ENCODE measurements around the gene IRF2BP2. TPM values are rescaled to one million over a fixed set of nuclear protein-coding genes. Genes with fewer than 3 reads are reported as not detected.

IRF2BP2 gene
- total RNA-seq, 1 donor from 2014 or later = 72.9 TPM

- H3K27ac ChIP-seq = no peak overlapping the region
- H3K4me1 ChIP-seq = peaks cover 4% of the 10 kb centered on the region
- H3K9me3 ChIP-seq = no peaks in the 10 kb centered on the region
- no peaks in the 10 kb centered on the region for H3K36me3 ChIP-seq
- TF ChIP-seq POLR2A (IDR thresholded peaks at IDR 0.05) (no peak), POLR2AphosphoS5 (IDR thresholded peaks at IDR 0.05; ENCODE audit: insufficient read depth in 1 of 2, low read depth in 1 of 2) (no peak), CTCF (IDR thresholded peaks at IDR 0.05) (no peak)
- intact Hi-C loops (cut with DNase I) = no loop called here
- H3K4me3 ChIP-seq = no peak overlapping the region
- H3K27me3 ChIP-seq = no peaks in the 10 kb centered on the region
- DNase-seq (ENCODE audit: extremely low spot score in 2 of 2) = no peak
These were observed 41.6 kb downstream of the IRF2BP2 start for GRCh38 chr1:234568345-234568744.

- no peak for TF ChIP-seq CTCF (IDR thresholded peaks at IDR 0.05)
- no peak for TF ChIP-seq POLR2AphosphoS5 (IDR thresholded peaks at IDR 0.05; ENCODE audit: insufficient read depth in 1 of 2, low read depth in 1 of 2)
- TF ChIP-seq POLR2A (IDR thresholded peaks at IDR 0.05) = no peak
- Histone ChIP-seq H3K4me1 (peaks cover 4% of the 10 kb centered on the region), H3K27me3 (no peaks in the 10 kb centered on the region), H3K27ac (peak overlapping the region; percentile 19), H3K9me3 (no peaks in the 10 kb centered on the region), H3K4me3 (no peak overlapping the region), H3K36me3 (no peaks in the 10 kb centered on the region)
- intact Hi-C loops (cut with DNase I) = no loop called here
- DNase-seq (ENCODE audit: extremely low spot score in 2 of 2) = peak in 1 of 2 donors; percentile 14
These were observed 44.8 kb downstream of the IRF2BP2 start for GRCh38 chr1:234565132-234565531.

- H3K36me3 ChIP-seq = no peaks in the 10 kb centered on the region
- H3K27me3 ChIP-seq = no peaks in the 10 kb centered on the region
- no peaks in the 10 kb centered on the region for H3K9me3 ChIP-seq
- H3K4me1 ChIP-seq = peaks cover 4% of the 10 kb centered on the region
- intact Hi-C loops (cut with DNase I) = no loop called here
- DNase-seq (ENCODE audit: extremely low spot score in 2 of 2) = peak in 1 of 2 donors; percentile 95
- TF ChIP-seq POLR2AphosphoS5 (IDR thresholded peaks at IDR 0.05; ENCODE audit: insufficient read depth in 1 of 2, low read depth in 1 of 2) (peak in 1 of 2 donors; percentile 83), POLR2A (IDR thresholded peaks at IDR 0.05) (no peak), CTCF (IDR thresholded peaks at IDR 0.05) (no peak)
- H3K27ac ChIP-seq = no peak overlapping the region
- H3K4me3 ChIP-seq = no peak overlapping the region
These were observed 45.6 kb downstream of the IRF2BP2 start for GRCh38 chr1:234564035-234565029.

- Histone ChIP-seq H3K9me3 (no peaks in the 10 kb centered on the region), H3K4me3 (no peak overlapping the region), H3K4me1 (peaks cover 4% of the 10 kb centered on the region), H3K27me3 (no peaks in the 10 kb centered on the region), H3K36me3 (no peaks in the 10 kb centered on the region), H3K27ac (no peak overlapping the region)
- peak; percentile 43 to 77 for DNase-seq (ENCODE audit: extremely low spot score in 2 of 2)
- intact Hi-C loops (cut with DNase I) = no loop called here
- TF ChIP-seq POLR2AphosphoS5 (IDR thresholded peaks at IDR 0.05; ENCODE audit: insufficient read depth in 1 of 2, low read depth in 1 of 2) = no peak
These were observed 47.6 kb downstream of the IRF2BP2 start for GRCh38 chr1:234562334-234562733.

GRCh38 chr1:234561319-234561718 lies 48.7 kb downstream of the IRF2BP2 start:
- Histone ChIP-seq H3K4me3 (no peak overlapping the region), H3K9me3 (no peaks in the 10 kb centered on the region), H3K4me1 (peaks cover 4% of the 10 kb centered on the region), H3K27ac (no peak overlapping the region), H3K27me3 (no peaks in the 10 kb centered on the region), H3K36me3 (no peaks in the 10 kb centered on the region)
- intact Hi-C loops (cut with DNase I) = no loop called here
- DNase-seq (ENCODE audit: extremely low spot score in 2 of 2) = peak in 1 of 2 donors; percentile 32
- TF ChIP-seq POLR2A (IDR thresholded peaks at IDR 0.05) (no peak), POLR2AphosphoS5 (IDR thresholded peaks at IDR 0.05; ENCODE audit: insufficient read depth in 1 of 2, low read depth in 1 of 2) (no peak), CTCF (IDR thresholded peaks at IDR 0.05) (no peak)
